HG03045 (cell line): ENCODE results near the gene NRG3.

Experiments used
- ATAC-seq: cut with Tn5 transposase; IDR thresholded peaks from one replicate; pipeline ENCODE4 v1.9.1; 2021; ENCODE audit warnings: mild to moderate bottlenecking, moderate library complexity; ENCODE audit not compliant: unreplicated experiment

NRG3 gene

GRCh38 chr10:82084496-82084895 lies 209.5 kb downstream of the NRG3 start:
- no peak for ATAC-seq

GRCh38 chr10:82084904-82085303 lies 209.9 kb downstream of the NRG3 start:
- ATAC-seq = no peak

GRCh38 chr10:82089327-82089726 lies 214.3 kb downstream of the NRG3 start:
- ATAC-seq = no peak

GRCh38 chr10:82091413-82091812 lies 216.4 kb downstream of the NRG3 start:
- ATAC-seq = no peak

- no peak for ATAC-seq
Measured at GRCh38 chr10:82092111-82092510, 217.1 kb downstream of the NRG3 start.

GRCh38 chr10:82124713-82125112 lies 249.7 kb downstream of the NRG3 start:
- no peak for ATAC-seq

DNA sequence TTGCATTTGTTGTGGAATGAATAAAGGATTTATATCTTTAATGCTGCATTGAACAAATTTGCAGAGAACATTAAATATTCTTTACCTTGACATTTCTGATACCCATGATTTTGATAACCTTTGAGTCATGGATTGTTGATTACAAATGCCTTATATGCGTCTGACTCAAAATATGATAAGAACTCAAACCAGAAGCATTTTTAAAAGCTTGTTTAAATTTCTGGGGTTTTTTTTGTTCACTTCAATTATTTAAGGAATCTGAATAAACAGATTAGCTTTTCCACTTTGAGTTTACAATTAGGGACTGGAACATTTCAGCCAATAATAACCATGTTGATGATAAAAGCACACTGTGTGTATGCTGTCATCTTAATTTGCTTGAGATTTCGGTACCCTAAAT lies 253.5 kb downstream of the NRG3 start:
- ATAC-seq = no peak

- no peak for ATAC-seq
Measured at GRCh38 chr10:82136103-82136502, 261.1 kb downstream of the NRG3 start.

DNA sequence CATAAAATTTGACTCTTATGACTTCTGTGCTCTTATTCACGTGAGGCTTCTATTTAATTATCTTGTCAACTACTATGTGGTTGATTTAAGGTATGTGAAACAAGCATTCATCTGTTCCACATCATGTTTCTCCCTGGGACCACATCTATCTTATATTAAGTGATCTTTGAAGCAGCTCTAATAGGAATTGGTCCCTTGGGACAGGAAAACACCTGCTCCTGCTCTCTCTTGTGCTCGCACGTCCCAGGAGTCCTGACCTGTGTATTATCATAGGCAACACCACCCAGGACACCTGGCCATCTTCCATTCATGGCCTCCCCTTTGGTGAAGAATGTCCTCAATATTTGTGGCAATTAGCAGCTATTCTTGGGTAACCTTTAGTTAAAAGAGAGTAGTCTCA lies 269.2 kb downstream of the NRG3 start:
- ATAC-seq = no peak

DNA sequence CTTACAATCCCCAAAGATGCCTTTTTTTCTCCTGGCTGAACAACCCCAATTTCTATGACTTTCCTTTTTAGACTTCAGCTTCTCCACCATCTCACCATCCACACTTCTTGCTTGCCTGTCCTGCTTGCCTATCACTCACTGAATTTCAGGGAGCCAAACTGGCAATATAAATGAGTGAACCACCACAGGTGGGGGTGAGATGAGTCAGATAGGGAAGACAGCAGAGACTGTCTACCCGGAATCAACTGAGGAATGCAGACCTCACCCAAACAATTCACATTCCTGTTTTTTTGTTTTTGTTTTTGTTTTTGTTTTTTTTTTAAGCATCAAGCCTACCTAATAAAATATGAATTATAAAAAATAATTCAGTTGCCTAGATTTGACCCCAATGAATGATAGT lies 273.8 kb downstream of the NRG3 start:
- no peak for ATAC-seq

- ATAC-seq = no peak
Measured at GRCh38 chr10:82149674-82150073, 274.7 kb downstream of the NRG3 start.

DNA sequence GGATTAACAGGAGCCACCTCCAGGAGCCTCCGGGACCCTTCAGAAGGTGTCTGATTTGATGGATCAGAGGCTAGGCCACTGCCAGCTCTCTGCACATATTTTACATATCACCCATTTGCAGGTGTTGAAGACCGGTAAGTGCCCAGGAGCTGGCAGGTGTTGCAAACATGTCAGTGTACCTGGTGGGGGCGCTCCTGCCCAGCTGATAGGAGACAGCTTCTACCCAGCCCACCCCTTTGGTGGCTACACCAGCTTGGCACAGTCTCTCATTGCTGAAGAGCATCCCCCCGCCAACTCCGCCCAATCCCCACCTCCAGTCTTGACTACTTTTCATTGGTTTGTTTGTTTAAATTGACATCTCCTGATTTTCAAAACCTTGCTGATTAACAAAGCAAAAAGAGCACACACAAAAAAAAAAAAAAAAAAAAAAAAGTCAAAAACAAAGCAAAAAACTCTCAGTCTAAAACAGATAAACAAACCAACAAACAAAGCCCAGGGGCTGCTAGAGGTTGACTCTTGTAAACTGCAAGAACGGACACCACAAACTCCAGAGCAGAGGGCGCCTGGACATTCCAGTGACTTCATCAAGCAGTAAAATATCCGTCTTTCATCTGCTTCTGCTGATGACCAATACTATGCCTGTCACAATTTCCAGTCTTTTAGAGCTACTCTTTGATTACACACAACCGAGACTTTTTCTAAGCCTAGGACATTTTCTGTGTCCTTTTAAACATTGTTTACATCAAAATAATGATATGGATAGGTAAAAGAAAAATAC lies 275.3 kb downstream of the NRG3 start:
- no peak for ATAC-seq

GRCh38 chr10:82160307-82160706 lies 285.3 kb downstream of the NRG3 start:
- ATAC-seq = no peak

DNA sequence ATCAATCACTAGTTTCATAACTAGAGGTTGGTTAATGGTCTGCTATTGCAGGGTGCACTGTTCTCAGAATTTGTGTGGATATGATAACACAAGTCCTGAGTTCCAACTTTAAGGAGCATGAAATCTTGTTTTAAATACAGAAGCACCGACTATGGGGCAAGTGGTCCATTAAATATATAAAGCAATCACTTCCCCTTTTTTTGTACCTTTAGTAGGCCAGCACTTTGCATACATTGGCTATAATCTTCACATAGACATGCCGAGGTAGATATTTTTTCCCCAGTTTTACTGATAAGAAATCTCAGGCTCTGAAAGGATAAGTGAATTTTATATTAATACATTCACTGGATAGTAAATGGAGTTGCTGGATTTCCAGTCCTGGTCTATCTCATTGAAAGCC lies 286.3 kb downstream of the NRG3 start:
- no peak for ATAC-seq

DNA sequence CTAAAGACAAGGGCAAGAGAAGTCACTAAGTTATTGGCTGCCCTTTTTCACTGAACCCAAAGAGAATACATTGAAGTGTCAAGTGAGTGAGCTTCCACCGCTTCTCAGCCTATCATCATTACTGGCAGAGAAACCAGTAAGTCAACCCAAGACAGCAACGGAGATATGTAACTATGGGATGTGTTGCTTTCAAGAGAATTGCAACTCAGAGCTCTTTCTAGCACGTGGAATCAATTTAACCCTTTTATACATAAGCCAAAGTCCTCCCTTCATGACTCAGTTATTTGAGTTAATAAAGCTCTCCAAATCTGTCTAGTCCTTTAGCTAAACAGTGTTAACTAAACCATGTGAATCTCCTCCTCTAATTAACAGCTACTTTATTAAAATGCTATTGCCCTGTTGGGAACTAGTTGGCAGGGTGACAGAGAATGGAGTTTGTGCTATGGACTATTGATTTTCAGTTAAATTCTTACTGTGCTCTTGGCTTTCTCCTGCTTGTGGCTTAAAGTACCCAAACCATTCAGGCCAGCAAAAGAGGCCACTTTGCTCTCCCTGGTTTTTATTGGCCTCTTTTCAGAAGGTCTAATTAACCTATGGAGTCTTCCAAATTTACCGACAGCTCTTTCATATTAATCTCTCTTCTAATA lies 287.7 kb downstream of the NRG3 start:
- no peak for ATAC-seq

- ATAC-seq = no peak
Measured at GRCh38 chr10:82171899-82172298, 296.9 kb downstream of the NRG3 start.

GRCh38 chr10:82176587-82176986 lies 301.6 kb downstream of the NRG3 start:
- ATAC-seq = no peak

DNA sequence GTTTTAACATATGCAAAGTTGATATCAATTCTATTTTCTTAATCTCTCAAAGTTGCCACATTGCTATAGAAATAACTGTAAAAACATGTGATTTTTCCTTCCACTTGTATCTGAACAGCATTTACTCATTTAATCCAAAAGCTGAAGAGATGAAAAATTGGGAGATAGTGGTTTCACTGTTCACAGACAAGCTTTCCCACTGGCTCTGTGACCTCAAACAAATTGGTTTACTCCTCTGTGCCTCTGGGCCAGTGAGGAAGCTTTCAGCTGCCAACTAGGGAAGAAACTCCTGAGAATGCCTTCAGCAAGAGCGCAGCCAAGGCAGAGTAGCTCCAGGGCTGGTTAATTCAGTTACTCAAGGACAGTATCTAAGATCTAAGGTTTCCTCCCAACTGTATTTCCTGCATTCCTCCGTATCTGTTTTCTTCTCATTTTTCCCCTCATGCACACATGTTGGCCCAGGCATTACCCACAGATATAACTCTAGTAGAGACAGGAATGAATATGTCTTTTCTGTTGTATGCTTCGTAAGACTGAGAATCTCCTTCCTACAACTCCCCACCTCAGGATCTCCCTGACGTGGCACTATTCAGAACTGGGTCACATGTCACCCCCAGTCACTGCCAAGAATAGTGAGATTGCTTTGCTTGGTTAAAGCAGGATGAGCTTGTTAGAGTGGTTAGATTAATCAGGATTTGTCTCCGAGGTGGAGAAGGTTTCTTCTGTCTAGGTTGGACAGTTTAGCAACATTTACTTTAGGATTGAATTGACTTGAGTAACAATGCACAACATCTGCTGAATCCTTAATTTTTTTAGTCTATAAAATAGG lies 315.7 kb downstream of the NRG3 start:
- no peak for ATAC-seq

DNA sequence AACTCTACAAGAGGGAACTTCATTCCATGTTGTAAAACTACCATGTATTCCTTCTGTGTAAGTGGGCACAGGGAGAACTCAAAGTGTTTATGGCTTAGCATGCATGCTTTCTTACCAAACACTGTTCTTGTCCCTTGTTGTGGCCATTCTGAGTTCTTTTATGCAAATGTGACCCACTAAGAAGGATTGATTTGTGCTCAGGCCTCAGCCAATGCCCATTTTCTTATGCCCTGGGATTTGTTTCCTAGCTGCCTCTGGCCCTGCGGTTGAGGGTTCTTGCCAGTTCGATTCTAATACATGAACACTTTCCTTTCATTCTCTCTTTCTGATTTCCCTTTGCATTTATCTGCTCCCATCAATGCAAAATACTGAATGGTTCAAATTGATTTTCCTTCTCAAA lies 316.7 kb downstream of the NRG3 start:
- ATAC-seq = no peak

- ATAC-seq = no peak
Measured at GRCh38 chr10:82192665-82193064, 317.7 kb downstream of the NRG3 start.

- no peak for ATAC-seq
Measured at GRCh38 chr10:82194419-82194818, 319.4 kb downstream of the NRG3 start.

DNA sequence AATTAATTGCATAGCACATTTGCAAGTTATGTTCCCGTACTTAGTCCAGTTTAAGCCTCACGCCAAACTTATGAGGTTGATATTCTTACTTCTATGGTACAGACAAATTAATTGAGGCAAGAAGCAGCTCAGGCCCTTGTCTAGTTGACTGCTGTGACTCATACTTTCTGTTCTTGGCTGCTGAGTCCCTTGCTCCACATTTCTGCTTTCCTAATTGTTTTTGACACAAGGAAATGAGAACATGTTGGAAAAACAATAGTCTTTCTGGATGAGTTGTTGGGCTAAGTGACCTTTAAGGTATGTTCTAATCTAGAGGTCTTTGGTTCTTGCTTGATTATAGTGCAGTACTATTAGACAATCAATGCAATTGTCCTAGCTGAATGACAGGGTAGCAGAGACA lies 331.8 kb downstream of the NRG3 start:
- ATAC-seq = no peak
